Muscle layer of duodenum (tissue), 2 donors: ENCODE results near the gene CRIP1.

Experiments
- H3K27ac ChIP-seq: one replicate; pipeline ENCODE4 v1.7.0; 2013; ENCODE audit warnings: mild to moderate bottlenecking, low read length
- H3K27me3 ChIP-seq: one replicate; pipeline ENCODE4 v1.7.0; 2013; ENCODE audit warnings: low read depth, mild to moderate bottlenecking, control low read depth, low read length
- H3K36me3 ChIP-seq, 2 donors: one replicate each; pipeline ENCODE4 v1.7.0; 2013; ENCODE audit warnings: low read length in 2 of 2, control low read depth in 1 of 2, mild to moderate bottlenecking in 1 of 2; ENCODE audit not compliant: insufficient read depth in 2 of 2, control insufficient read depth in 1 of 2
- H3K4me1 ChIP-seq, 2 donors: one replicate each; pipeline ENCODE4 v1.7.0; 2013; ENCODE audit warnings: low read length in 2 of 2, mild to moderate bottlenecking in 2 of 2, control low read depth in 1 of 2, moderate library complexity in 1 of 2; ENCODE audit not compliant: insufficient read depth in 2 of 2, control insufficient read depth in 1 of 2
- H3K4me3 ChIP-seq, 2 donors: one replicate each; pipeline ENCODE4 v1.7.0; 2013; ENCODE audit warnings: low read length in 2 of 2, low read depth in 1 of 2, mild to moderate bottlenecking in 1 of 2
- H3K9me3 ChIP-seq, 2 donors: one replicate each; pipeline ENCODE4 v1.7.0; 2013; ENCODE audit warnings: low read length in 2 of 2, control low read depth in 1 of 2, mild to moderate bottlenecking in 1 of 2; ENCODE audit not compliant: control insufficient read depth in 1 of 2
- donor health status: healthy.

The CRIP1 gene

DNA sequence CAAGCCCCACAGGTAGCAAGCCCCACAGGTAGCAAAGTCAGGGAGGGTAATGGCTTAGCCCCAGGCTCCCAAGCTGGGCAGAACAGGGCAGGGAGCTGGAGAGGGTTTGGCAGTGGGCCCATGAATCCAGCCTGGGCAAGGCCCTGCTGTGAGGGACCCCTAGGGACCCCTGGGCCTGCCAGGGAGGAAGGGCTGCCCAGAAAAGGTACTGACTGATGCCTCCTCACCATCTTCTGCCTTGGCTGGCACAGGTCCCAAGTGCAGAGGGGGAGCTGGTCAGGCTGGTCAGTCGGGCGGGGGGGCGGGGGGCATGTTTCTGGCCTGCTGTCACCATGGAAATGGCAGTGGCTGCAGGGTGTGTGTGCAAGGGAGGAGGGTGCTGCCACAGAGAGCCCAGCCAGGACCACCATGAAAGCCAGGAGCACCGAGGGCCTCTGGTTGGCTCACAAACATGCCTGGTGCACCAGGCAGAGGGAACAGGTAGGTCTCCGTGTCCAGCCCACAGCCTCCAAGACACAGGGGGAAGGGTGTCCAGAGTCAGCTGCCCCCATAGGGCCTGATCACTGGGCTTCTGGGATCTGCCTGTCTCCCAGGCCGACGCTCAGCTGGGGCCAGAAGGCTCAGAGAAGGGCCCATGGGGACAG, 13.5 kb upstream of the CRIP1 start:
- peaks cover 0 to 69% of the 10 kb centered on the region in 2 donors for H3K4me1 ChIP-seq
- H3K4me3 ChIP-seq, result peak overlapping the region; percentile 11 to 70
- peaks cover 0 to 11% of the 10 kb centered on the region in 2 donors for H3K36me3 ChIP-seq
- H3K27me3 ChIP-seq, result peaks cover 21% of the 10 kb centered on the region
- no peaks in the 10 kb centered on the region for H3K9me3 ChIP-seq
- H3K27ac ChIP-seq, result no peak overlapping the region

DNA sequence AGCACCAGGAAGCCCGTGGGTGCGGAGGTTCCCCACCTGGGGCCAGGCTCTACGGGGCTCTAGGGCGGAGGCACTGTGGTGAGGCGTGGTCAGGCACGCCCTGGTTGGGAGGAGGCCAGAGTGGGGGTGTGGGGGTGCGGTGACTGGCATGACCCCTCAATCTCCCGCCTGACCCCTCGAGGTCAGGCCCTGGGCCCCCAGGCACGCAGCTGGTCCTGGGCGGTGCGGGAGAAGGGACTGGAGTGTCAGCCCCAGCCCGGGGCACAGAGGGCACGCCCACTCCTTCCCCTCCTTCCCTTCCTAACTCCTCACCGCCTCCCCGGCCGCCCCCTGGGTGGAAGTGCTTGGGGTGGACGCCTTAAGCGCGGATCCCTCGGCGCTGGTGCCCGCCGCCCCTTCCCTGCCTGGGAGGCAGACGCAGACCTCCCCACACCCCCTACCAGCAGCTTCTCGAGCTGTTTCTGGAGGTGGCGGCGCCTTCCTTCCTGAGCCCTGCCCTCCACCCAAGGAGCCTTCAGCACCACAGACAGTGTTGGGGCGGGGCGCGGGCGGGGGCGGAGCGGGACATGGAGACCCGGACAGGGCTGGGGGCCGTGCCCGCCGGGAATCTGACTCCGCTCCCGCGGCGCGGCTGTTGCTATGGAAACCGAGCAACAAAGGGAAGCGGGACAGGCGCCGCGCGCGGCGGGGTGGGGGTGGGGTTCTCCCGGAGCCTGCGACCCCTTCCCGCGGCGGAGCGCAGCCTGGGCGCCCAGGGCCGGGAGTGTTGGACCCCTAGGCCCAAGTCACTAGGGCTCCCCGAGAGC, 12.8 kb upstream of the CRIP1 start:
- Histone ChIP-seq H3K4me1 (peaks cover 0 to 61% of the 10 kb centered on the region in 2 donors), H3K36me3 (peaks cover 0 to 14% of the 10 kb centered on the region in 2 donors), H3K27me3 (peaks cover 21% of the 10 kb centered on the region), H3K27ac (no peak overlapping the region), H3K9me3 (no peaks in the 10 kb centered on the region), H3K4me3 (peak overlapping the region; percentile 11 to 70)

DNA sequence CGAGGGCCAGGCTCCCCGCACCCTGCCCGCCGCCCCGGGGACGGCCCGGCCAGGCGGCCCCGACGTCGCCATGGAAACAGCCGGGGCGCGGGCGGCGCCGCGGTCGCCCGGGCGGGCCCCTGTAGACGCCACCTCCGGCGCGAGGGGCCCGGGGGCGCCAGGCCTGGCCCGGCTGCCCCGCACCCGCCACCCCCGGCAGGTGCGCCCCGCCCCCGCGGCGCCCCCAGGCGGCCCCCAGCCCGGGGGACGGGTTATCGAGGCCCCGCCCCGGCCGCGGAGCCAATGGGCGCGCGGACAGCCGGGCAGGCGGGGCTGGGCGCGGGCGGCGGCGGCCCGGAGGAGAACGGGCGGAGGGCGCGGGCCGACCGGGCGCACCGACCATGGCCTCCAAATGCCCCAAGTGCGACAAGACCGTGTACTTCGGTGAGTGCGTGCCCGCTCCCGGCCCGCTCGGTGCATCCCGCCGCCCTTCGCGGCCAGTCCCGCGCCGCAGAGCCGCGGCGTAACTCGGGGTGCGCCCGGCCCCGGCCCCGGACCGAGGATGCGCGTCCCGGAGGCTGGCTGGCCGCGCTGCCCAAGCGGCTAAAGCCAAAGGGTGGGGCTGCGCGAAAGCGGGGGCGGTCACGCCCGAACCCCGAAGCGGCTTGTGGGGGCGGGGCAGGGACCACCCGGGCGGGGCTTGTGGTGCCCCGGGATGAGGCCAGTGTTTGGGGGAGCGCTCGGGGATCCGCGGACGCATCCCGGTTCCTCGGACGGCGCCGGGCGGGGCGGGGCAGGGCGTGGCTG, 12.0 kb upstream of the CRIP1 start, which contains the start of gene CRIP2:
Gene CRIP2, plus strand, starts transcription at position 339 of the 786 bp plus-strand sequence. Its CDS starts 42 bp downstream, at position 381.
- H3K27ac ChIP-seq, result peak within 1 kb of the TSS; percentile 23
- peaks cover 0 to 59% of the 10 kb centered on the region in 2 donors for H3K4me1 ChIP-seq
- peak within 1 kb of the TSS; percentile 48 to 88 for H3K4me3 ChIP-seq
- no peaks in the 10 kb centered on the region for H3K9me3 ChIP-seq
- H3K36me3 ChIP-seq, result peaks cover 0 to 8% of the 10 kb centered on the region in 2 donors
- H3K27me3 ChIP-seq, result peaks cover 22% of the 10 kb centered on the region

DNA sequence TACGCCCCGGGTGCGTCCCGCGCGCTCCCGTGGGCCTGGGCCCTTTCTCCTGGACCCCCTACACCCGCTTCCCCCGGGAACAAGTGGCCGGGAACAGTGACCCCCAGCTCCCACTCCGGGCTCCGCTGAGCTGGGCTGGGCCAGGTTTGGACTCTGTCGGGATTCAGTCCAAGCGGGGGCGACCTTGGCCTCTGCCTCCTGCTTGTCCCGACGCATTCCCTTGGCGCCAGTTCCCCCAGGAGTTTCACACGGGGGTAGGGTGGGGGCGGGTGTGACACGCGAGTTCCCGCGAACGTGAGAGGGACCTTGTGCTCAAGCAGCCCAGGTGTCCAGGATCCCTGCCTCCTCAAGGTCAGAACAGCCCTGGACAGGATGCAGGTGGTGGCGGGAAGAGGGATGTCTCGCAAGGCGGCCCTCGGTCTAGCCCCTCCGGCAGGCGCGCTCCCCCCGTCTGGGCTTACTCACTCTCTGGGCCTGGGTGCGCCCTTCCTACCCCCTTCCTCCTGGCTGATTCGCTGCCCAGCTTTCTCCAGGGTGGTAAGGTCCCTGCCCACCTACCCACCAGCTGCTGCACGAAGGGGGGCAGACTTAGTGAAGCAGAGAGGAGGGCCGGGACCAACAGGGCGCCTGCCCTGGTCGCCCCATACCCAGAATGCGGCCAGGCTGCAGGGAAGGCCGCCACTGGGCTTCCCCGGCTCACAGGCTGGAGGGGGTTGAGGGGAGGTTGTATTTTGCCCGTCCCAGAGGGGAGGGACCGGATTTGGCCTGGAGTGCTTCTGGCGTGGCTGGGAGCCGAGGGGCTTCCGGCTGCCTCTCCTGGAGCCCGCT, 11.2 kb upstream of the CRIP1 start:
- peak overlapping the region; percentile 48 to 88 for H3K4me3 ChIP-seq
- peaks cover 0 to 67% of the 10 kb centered on the region in 2 donors for H3K4me1 ChIP-seq
- peaks cover 26% of the 10 kb centered on the region for H3K27me3 ChIP-seq

DNA sequence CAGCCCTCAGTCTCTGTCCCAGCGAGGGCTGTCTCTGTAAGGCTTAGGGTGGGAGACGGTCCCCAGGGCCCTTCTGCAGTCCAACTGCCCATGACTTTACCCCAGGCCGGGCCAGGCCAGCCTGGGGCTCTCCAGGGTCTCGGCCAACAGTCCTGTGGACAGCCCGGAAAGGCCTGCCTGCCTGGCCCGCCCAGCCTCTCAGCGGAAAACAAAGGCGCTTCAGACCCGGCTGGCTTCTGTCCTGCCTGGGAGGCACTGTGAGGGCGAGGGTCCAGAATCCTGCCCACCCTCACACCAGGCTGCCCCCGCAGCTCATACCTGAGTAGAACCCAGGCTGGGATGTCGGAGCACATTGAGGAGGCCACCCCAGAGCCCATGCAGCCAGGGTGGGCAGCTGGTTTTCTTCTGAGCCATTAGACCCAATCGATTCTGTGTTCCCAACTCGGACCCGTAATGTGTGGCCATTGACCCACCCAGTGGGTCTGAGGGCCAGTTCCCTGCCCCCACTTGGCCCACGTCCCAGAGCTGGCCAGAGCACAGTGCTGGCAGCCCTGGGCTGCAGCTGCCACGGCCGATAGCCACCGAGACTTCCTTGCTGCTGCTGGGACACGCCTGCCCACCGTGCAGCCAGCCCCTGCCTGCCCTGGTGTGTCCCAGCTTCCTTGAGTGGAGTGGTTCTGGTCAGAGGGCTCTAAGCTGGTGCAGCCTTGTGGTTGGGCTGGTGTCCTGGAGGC, 10.4 kb upstream of the CRIP1 start:
- Histone ChIP-seq H3K36me3 (peaks cover 0 to 7% of the 10 kb centered on the region in 2 donors), H3K4me1 (peaks cover 0 to 67% of the 10 kb centered on the region in 2 donors), H3K4me3 (peak overlapping the region; percentile 48 to 88), H3K9me3 (no peaks in the 10 kb centered on the region), H3K27me3 (peaks cover 26% of the 10 kb centered on the region), H3K27ac (peak overlapping the region; percentile 23)

More for the DNA sequence above, 11.2 kb upstream of the CRIP1 start:
- no peaks in the 10 kb centered on the region for H3K9me3 ChIP-seq
- peaks cover 0 to 4% of the 10 kb centered on the region in 2 donors for H3K36me3 ChIP-seq
- H3K27ac ChIP-seq, result peak overlapping the region; percentile 23

DNA sequence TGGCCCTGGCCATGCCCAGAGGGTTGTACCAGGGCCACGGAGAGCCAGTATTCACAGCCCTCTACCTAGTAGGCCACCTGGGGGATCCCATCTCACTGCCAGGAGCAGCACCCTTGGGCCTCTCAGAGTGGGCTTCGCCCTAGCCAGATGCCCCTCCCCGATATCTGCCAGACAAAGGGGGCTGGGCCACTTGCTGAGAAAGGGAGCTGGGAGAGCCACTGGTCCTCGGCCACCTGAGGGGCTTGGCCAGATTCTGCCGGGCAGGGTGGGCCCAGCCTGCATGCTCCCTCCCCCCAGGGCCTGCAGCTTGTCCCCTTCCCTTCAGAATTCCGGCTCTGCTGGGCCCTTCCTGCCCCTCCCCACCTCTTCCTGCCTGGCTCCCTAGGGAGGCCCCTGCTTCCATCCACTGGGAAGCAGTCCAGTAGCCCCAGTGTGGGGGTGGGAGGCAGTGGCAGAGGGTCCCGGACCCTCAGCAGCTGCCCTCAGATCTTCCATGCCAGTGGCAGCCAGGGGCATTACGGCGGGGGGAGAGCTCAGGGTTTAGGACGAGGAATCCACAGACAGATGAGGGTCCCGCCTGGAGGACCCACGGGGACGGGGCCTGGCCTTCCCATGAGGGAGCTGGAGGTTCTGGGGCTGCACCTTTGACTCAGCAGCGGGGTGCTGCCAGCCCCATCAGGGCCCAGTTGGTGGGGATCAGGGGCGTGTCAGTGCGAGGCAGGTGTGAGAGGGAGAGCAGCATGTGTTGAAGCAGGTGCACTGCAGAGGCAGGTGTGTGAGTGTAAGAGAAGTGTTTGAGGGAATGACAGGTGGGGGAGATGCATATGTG, 9.6 kb upstream of the CRIP1 start:
- Histone ChIP-seq H3K4me1 (peaks cover 1 to 68% of the 10 kb centered on the region in 2 donors), H3K36me3 (peaks cover 0 to 12% of the 10 kb centered on the region in 2 donors), H3K27ac (peak overlapping the region; percentile 23), H3K27me3 (peaks cover 26% of the 10 kb centered on the region), H3K4me3 (peak overlapping the region; percentile 37 to 88), H3K9me3 (no peaks in the 10 kb centered on the region)

DNA sequence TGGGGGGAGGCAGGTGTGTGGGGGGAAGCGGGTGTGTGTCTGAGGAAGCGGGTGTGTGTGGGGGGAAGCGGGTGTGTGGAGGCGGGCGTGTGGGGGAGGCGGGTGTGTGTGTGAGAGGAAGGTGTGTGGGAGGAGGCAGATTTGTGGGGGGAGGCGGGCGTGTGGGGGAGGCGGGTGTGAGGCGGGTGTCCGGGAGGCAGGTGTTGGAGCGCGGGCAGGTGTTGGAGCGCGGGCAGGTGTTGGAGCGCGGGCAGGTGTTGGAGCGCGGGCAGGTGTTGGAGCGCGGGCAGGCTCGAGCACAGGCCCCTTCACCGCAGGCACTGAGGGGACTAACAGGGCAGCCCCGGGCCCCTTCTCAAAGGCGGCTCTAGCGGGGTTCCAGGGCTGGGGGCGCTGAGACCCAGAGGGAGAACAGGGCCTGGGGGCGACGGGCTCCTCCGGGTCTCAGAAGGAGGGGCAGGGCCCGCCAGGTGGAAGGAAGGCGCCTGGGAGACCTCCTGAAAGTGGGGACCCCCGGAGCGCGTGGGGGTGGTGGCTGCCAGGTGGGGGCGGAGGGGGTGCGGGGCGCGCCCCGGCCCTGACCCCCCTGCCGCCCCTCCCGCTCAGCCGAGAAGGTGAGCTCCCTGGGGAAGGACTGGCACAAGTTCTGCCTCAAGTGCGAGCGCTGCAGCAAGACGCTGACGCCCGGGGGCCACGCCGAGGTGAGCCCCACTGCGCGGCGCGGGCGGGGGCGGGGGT, 8.9 kb upstream of the CRIP1 start:
- Histone ChIP-seq H3K4me1 (peaks cover 8 to 68% of the 10 kb centered on the region in 2 donors), H3K4me3 (no peak overlapping the region), H3K27me3 (peaks cover 26% of the 10 kb centered on the region), H3K27ac (no peak overlapping the region), H3K9me3 (no peaks in the 10 kb centered on the region), H3K36me3 (peaks cover 0 to 12% of the 10 kb centered on the region in 2 donors)

DNA sequence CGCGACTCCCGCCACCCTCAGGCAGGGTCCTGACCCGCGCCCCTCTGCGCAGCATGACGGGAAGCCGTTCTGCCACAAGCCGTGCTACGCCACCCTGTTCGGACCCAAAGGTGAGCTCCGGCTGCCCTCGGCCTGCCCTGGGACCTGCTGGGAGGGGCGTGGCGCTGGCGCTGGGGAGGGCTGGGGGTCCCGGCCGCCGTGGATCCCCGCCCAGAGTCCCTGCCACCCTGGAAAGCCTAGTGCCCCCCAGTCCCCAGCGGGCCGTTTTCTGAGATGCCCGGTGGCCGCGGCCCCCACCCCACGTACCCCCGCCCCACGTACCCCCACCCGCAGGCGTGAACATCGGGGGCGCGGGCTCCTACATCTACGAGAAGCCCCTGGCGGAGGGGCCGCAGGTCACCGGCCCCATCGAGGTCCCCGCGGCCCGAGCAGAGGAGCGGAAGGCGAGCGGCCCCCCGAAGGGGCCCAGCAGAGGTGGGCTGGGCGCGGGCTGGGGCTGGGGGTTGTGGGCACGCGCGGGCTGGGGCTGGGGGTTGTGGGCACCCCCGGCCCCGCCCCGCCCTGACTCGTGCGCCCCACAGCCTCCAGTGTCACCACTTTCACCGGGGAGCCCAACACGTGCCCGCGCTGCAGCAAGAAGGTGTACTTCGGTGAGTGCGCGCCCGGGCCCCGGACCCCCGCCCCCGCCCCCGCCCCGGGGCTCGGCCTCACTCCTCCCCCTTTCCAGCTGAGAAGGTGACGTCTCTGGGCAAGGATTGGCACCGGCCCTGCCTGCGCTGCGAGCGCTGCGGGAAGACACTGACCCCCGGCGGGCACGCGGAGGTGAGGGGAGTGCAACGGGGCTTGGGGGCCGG, 8.1 kb upstream of the CRIP1 start:
- H3K27ac ChIP-seq, result no peak overlapping the region
- H3K36me3 ChIP-seq, result peaks cover 0 to 12% of the 10 kb centered on the region in 2 donors
- no peaks in the 10 kb centered on the region for H3K9me3 ChIP-seq
- H3K4me3 ChIP-seq, result no peak overlapping the region
- H3K27me3 ChIP-seq, result peaks cover 26% of the 10 kb centered on the region
- H3K4me1 ChIP-seq, result peaks cover 8 to 70% of the 10 kb centered on the region in 2 donors
